ENCODE data around the gene JAK1.
"Not testable (repeated sequence)": the region's sequence is repeated elsewhere in the genome, so short reads cannot be mapped to it uniquely, and the experiment has no call there.

JAK1 gene

DNA sequence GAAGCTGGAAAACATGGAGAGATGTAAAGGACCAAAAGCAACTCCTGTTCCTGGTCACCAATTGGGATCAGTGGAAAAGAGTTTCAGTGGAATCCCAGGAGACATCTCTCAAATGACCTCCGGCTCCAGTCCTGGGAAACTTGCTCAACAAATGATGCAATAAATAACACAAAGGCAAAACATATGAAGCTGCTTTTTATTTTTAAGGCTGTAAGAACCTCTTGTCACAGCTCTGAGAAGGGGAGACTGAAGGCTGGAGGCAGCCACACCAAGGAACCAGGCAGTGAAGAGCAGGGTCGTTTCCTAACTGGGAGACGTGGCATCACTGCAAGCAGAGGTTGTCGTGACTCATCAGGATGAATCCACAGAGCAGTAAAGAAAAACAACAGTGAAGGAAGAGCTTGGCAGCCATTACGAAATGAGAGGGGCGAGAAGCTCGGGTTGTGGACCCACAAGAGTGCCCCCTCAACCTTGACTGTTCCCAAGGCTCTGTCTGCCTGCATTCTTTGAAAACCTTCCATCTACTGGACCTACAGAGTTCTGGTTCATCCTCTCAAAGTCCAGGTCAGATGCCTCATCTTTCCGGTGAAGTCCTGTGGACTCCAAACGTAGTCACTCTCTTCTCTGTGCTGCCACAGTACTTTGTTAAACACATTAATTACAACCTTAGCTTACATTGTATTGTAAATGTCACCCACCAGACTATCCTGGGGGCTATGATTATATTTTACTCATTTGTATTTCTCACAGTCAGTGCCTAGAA is 32.1 kb downstream of the JAK1 start:
- TF ChIP-seq, protein P1, sequence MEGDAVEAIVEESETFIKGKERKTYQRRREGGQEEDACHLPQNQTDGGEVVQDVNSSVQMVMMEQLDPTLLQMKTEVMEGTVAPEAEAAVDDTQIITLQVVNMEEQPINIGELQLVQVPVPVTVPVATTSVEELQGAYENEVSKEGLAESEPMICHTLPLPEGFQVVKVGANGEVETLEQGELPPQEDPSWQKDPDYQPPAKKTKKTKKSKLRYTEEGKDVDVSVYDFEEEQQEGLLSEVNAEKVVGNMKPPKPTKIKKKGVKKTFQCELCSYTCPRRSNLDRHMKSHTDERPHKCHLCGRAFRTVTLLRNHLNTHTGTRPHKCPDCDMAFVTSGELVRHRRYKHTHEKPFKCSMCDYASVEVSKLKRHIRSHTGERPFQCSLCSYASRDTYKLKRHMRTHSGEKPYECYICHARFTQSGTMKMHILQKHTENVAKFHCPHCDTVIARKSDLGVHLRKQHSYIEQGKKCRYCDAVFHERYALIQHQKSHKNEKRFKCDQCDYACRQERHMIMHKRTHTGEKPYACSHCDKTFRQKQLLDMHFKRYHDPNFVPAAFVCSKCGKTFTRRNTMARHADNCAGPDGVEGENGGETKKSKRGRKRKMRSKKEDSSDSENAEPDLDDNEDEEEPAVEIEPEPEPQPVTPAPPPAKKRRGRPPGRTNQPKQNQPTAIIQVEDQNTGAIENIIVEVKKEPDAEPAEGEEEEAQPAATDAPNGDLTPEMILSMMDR (IDR thresholded peaks at IDR 0.05; ENCODE audit: insufficient read depth, low read depth, low read length, missing control alignments) = no peak
- no peak overlapping the region for H3K4me3 ChIP-seq (ENCODE audit: low read depth, low read length)
- no peak for DNase-seq (ENCODE audit: low read depth)

DNA sequence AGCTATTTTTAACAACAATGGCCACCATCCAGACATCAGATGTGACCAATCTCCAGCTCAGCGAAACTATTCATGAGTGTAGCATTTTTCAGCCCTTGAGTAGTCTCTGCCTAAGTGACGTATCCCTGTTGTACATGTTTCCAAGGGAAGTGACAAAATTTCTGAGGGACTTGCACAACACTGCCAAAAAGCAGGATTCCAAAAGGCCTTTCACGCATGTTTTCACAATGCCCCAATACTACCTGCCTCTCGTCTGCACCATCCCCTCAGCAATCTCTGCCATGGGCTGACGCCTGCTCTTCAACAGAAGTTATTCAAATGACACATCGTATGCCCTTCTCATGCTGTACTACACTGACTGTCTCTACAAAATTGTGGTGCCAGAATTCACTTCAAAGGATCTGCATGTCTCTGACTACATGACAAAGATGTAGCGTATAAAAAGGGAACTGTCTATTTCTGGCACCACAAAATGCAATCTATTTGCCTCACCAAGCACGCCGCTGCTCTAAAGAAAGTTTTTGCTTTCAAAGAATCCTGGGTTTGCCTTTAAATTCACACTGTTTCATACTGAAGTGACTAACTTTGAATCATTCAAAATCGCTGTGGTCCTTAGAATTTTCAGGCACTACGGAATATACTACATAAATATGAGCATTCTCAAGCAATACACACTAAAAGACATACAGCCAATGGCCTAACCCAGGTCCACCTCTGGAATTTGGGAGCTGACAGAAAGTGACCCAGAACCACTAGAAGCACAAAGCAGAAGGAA is 32.9 kb downstream of the JAK1 start:
- DNase-seq (ENCODE audit: low read depth) = no peak
- no peak overlapping the region for H3K4me3 ChIP-seq (ENCODE audit: low read depth, low read length)

DNA sequence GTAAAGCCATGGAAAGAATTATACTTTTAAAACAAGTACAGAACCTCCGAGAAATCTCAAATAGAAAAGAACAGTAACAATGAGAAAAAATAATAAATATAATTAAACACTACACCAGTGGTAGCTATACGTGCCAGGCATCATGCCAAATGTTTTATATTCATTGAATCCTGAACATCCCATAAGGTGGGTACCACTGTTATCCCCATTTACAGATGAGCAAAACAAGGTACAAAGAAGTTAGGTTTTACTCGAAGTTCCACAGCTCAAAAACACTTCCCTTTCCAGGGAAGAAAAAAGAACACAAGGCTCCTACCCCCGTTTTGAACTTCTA is 33.4 kb downstream of the JAK1 start:
- H3K4me3 ChIP-seq (ENCODE audit: low read depth, low read length) = no peak overlapping the region
- DNase-seq (ENCODE audit: low read depth) = no peak
- TF ChIP-seq, protein P1 (IDR thresholded peaks at IDR 0.05; ENCODE audit: insufficient read depth, low read depth, low read length, missing control alignments) = no peak

More for the DNA sequence above, 32.9 kb downstream of the JAK1 start:
- TF ChIP-seq, protein P1 (IDR thresholded peaks at IDR 0.05; ENCODE audit: insufficient read depth, low read depth, low read length, missing control alignments) = no peak

DNA sequence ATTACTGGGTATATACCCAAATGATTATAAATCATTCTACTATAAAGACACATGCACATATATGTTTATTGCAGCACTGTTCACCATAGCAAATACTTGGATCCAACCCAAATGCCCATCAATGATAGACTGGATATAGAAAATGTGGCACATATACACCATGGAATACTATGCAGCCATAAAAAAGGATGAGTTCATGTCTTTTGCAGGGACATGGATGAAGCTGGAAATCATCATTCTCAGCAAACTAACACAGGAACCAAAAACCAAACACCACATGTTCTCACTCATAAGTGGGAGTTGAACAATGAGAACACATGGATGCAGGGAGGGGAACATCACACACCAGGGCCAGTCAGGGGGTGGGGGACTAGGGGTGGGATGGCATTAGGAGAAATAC is 35.7 kb downstream of the JAK1 start:
- not testable (repeated sequence) for H3K4me3 ChIP-seq (ENCODE audit: low read depth, low read length); DNase-seq (ENCODE audit: low read depth)

DNA sequence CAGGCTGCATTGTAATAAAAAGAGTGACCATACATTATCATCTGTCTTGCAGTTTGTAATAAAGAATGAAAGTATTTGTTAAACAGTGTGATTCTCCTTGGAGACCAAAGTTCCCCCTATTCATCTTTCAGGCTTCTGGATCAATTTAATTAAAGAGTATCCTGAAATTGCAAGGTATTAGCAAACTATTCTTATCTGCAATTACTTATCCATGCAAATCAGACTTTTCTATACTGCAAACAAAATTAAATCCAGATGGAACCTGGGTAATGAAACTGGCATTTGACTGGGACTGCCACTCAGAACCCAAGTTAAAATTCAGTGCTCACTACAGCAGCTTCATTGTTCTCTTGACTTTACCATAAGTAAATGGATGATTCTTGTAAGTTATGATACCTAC is 37.1 kb downstream of the JAK1 start:
- TF ChIP-seq, protein P1 (IDR thresholded peaks at IDR 0.05; ENCODE audit: insufficient read depth, low read depth, low read length, missing control alignments) = no peak
- no peak overlapping the region for H3K4me3 ChIP-seq (ENCODE audit: low read depth, low read length)
- DNase-seq (ENCODE audit: low read depth) = no peak

DNA sequence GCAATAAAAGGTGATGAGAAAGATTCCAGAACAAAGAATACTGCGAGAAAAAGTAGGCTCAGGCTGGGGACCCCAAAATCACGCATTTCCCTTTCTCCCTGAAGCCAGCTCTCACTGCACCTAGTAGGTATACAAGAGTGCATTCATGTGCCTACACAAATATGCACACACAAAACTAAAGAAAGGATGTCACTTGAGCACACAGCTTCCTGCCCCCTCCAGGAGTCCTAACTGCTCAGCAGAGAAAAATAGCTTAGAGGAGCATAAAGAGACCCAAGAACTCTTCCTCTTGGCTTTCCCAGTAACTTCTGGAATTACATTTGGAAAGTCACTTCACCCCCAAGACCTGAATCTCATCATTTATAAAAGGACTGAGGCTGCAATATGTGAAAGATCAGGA is 38.0 kb downstream of the JAK1 start:
- no peak for DNase-seq (ENCODE audit: low read depth)
- TF ChIP-seq, protein P1 (IDR thresholded peaks at IDR 0.05; ENCODE audit: insufficient read depth, low read depth, low read length, missing control alignments) = no peak
- no peak overlapping the region for H3K4me3 ChIP-seq (ENCODE audit: low read depth, low read length)

DNA sequence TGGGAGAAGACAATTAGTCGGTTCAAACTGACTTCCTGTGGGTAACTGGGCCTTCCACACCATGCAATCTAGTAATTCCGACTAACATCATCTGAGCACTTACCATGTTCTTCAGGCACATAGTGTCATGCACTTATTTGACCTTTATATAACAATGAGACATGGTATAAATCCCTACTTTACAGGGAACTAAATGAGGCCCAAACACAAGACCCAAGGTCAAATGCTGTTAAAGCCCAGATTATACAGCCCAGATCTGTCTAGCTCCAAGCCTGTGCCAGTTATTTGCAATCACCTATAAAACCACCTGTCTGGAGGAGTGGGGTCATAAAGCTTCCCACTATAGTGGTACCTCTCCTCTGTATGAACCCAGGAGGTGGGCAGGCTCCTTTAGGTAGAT is 40.8 kb downstream of the JAK1 start:
- no peak overlapping the region for H3K4me3 ChIP-seq (ENCODE audit: low read depth, low read length)
- DNase-seq (ENCODE audit: low read depth) = no peak
- TF ChIP-seq, protein P1 (IDR thresholded peaks at IDR 0.05; ENCODE audit: insufficient read depth, low read depth, low read length, missing control alignments) = no peak

Measured in GM12865 (cell line).